HG03520 (cell line): Measurements from ENCODE around the gene ANKRD27.

Experiments
- ATAC-seq: cut with Tn5 transposase; IDR thresholded peaks from one replicate; pipeline ENCODE4 v1.9.1; 2021; ENCODE audit warnings: mild to moderate bottlenecking, moderate library complexity; ENCODE audit not compliant: unreplicated experiment

The ANKRD27 gene

GRCh38 chr19:32563761-32564160, 111.2 kb downstream of the ANKRD27 start:
- ATAC-seq = no peak

GRCh38 chr19:32558607-32559228, 116.3 kb downstream of the ANKRD27 start:
- no peak for ATAC-seq

GRCh38 chr19:32555786-32556185, 119.2 kb downstream of the ANKRD27 start:
- ATAC-seq = no peak

GRCh38 chr19:32550666-32551065, 124.3 kb downstream of the ANKRD27 start:
- ATAC-seq = no peak
